HG03045 (cell line): ENCODE measurements around the gene BBC3.
"Not testable (repeated sequence)": the region's sequence is repeated elsewhere in the genome, so short reads cannot be mapped to it uniquely, and the experiment has no call there.

Experiments
- ATAC-seq: cut with Tn5 transposase; IDR thresholded peaks from one replicate; pipeline ENCODE4 v1.9.1; 2021; ENCODE audit warnings: mild to moderate bottlenecking, moderate library complexity; ENCODE audit not compliant: unreplicated experiment

Gene BBC3

DNA sequence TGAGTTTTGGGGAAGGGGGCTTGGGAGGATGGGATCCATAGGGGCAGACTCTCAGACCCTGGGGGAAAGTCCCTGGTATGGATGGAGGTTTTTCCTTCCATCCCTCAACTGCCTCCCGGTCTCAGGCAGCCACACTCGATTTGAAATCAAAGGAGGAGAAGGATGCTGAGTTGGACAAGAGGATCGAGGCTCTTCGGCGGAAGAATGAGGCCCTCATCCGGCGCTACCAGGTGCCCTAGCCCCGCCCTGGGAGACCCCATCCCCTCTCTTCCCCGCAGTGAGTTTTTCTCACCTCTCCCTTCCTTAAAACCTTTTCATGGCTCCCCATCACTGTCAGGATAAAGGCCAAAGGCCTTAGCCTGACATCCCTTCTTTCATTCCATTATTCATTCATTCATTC lies 27.4 kb upstream of the BBC3 start:
- no peak for ATAC-seq

DNA sequence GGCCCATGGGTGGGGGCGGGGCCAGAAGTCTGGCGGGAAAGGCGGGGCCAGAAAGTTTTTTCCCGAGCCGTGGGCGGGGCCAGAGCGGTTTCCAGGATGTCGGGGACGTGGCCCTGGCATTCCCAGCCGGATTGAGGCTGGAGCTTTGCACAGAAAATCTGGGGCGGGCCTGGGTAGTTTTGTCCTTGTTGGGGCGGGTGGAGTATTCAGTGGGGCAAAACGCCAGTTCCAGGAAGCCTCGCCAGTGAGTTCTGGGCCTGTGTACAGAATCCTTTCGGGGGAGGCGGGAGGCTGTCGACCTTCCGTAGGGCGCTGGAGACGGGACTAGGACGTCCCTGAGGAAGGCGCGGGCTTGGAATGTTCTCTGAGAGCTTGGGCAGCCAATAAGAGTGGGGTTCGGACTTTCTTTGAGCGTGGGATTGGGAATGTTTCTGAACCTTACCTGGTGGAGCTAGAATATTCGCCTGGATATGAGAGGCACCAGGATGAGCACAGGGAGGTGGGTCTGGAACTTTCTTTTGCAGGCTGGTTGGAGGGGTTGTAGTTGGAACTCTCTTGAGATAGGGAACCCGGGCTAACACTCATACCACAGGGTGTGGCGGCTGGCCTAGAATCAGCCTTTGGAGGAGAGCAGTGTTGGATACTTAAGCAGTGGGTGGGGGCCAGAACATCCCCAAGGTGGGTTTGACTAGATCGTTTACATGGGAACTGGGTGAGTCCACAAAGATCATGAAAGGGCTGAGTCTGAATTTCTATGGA lies 26.6 kb upstream of the BBC3 start:
- ATAC-seq, result no peak

DNA sequence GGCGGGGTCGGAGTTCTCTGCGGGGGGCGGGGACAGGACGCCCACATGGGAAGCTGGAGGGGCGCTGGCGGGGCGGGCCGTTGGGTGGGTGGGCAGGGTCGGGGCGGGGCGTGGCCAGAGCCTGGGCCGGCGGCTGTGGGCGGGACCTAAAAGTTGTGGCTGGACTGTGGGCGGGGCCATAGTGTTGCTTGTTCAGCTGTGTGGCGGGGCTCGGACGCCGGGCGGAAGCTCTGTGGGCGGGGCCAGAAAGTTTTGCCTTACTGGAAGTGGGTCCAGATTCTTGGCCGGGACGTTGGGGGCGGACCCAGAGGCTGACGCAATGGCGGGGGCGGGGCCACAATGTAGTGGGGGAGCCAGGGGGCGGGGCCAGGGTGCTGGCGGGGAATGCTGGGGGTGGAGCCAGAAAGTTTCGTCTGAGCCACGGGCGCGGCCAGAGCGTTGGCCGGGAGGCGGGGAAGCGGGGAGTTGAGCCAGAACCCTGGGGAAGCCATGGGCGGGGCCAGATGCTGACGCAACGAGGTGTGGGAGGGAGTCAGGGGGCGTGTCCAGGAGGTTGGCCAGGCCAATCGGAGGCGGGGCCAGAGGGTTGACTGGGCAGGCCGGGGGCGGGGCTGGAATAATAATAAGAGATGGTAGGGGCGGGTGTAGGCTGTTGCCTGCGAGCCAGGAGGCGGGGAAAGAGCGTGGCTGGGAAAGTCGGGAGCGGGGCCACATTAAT lies 25.9 kb upstream of the BBC3 start:
- ATAC-seq, result peak; percentile 69

DNA sequence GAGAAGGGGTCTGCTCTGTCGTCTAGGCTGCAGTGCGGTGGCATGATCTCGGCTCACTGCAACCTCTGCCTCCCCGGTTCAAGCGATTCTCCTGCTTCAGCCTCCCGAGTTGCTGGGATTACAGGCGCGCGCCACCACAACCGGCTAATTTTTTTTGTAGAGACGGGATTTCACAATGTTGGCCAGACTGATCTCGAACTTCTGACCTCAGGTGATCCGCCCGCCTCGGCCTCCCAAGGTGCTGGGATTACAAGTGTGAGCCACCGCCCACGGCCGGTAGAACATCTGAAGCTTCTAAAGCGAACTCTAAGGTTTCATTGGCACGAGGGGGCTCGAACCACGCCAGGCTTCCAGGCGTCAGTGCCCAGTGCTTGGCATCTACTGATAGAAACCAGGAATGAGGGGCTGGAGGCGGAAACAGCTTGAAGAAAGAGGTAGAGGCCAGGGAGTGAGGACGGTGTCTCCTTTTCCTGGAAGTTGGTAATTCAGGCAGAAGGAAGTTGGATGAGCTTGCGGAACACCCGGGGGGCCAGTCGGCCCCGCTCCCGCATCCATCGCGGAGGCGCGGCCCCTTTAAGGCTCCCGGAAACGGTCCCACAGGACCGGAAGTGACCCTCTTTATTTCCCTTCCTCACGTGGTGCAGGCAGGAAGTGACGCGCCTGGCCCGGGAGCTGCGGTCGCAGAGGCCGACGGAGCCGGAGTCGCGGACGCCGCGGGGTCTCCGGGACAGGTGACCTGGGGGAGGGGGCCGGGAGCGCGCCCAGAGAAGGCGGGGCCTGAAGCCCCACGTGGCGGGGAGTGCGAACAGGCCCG lies 25.1 kb upstream of the BBC3 start, which contains the start of gene CCDC9:
Gene CCDC9, plus strand, starts transcription at position 647 of the 814 bp plus-strand sequence. CDS start 1,876 bp downstream, outside the sequence.
- peak; percentile 53 for ATAC-seq

DNA sequence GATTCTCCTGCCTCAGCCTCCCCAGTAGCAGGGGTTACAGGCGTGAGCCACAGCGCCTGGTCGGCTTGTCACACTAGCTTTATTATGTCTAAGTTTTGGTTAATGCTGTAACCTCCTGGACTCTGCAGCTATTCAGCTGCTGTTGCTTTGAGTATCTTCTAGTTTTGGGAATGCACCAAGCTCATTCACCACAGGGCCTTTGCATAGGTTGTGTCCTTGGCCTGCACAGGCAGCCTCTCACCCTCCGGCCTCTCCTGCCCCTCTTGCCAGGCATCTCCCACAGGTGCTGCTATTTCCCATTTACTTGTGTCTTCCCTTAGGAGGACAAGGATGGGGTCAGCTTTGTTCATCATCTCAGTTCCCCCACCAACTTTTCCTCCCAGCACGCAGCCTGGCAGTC lies 23.0 kb upstream of the BBC3 start:
- ATAC-seq, result no peak

DNA sequence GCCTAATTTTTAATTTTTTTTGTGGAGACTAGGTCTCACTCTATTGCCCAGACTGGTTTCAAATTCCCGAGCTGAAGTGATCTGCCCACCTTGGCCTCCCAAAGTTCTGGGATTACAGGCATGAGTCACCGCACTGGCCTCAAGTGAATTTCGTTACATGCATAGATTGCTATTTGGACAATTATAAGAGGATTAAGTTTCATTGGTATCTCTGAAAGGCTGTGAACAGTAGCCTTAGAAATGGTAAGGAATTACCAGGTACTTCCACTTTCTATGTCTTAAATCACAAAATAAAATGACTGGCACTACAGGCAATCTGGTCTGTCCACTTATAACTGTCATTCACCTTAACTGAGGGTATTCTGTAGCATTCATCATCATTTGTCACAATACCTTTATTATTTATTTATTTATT lies 22.5 kb upstream of the BBC3 start:
- no peak for ATAC-seq

DNA sequence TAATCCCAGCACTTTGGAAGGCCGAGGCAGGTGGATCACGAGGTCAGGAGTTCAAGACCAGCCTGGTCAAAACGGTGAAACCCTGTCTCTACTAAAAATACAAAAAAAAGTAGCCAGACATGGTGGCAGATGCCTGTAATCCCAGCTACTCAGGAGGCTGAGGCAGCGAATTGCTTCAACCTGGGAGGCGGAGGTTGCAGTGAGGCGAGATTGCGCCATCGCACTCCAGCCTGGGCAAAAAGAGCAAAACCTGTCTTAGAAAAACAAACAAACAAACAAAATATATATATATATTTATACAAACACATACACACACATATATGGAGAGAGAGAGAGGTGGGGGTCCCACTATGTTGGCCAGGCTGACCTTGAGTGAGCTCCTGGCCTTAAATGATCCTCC lies 22.0 kb upstream of the BBC3 start:
- ATAC-seq, result not testable (repeated sequence)

DNA sequence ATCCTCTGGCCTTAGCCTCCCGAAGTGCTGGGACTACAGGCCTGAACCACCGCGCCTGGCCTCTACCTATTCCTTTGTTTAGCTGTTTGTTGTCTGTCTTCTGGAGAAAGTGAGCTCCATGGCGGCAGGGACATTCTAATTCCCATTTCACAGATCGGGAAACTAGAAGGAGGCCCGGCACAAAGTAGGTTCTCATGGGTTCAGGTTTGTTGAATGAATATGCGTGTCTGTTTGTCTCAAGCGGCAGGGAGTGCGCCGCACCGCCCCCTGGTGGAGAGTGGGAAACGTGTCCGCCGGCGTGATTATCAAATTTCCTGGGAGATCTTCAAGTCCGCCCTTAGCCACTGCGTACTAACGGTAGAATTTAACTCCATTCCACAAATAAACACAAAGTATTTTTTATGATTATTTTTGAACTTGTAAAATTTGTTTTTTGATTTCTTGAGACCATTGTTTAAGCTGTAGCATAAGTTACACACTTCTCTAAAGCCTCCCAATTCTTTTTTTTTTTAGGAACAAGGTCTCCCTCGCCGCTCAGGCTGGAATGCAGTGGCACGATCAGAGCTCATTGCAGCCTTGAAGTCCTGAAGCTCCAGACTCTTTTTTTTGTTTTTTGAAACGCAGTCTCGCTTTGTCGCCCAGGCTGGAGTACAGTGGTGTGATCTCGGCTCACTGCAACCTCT lies 16.4 kb upstream of the BBC3 start:
- ATAC-seq, result no peak

DNA sequence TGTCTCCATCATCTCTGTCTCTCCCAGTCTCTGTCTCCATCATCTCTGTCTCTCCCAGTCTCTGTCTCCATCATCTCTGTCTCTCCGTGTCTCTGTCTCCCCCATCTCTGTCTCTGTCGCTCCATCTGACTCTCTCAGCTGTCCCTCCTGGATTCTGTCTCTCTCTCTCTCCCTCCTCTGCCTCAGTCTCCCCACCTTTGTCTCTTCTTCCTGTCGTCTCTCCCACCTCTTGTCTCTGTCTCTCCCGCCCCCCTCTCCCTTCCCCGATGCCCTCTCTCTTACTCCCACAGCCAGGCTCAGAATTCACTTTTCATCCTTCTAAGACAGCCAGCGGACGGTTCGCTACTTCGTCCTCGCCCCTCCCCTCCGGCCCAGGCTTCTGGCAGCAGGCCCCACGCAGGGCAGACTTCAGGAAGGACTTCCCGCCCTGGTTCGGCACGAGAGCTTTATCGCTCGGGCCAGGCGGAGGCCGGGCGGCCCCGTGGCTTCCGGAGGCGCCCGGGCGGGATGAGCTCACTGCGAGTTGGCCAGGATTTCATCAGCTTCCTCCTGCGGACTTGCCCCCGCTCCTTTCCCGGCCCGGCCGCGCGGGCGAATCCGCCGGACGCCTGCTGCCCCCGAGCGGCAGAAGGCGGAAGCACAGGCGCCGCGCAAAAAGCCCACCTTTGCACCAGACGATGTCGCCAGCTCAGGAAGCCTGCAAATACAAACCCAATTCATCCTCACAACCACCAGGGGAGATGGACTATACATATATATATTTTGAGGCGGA lies 13.0 kb upstream of the BBC3 start:
- ATAC-seq, result peak; percentile 45

DNA sequence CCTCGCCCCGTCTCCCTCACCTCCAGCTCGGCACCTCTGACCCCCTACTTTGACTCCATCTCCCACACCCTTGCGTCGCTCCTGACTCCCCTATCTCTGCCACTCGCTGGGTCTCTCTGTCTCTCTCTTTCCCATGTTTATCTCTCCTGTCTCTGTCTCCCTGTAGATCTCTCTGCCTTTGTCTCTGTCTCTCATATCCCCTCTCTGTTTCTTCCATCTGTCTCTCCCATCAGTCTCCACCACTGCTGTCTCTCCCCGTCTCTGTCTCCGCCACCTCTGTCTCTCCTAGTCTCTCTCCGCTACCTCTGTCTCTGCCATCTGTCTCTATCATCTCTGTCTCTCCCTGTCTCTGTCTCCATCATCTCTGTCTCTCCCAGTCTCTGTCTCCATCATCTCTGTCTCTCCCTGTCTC lies 12.4 kb upstream of the BBC3 start:
- no peak for ATAC-seq

DNA sequence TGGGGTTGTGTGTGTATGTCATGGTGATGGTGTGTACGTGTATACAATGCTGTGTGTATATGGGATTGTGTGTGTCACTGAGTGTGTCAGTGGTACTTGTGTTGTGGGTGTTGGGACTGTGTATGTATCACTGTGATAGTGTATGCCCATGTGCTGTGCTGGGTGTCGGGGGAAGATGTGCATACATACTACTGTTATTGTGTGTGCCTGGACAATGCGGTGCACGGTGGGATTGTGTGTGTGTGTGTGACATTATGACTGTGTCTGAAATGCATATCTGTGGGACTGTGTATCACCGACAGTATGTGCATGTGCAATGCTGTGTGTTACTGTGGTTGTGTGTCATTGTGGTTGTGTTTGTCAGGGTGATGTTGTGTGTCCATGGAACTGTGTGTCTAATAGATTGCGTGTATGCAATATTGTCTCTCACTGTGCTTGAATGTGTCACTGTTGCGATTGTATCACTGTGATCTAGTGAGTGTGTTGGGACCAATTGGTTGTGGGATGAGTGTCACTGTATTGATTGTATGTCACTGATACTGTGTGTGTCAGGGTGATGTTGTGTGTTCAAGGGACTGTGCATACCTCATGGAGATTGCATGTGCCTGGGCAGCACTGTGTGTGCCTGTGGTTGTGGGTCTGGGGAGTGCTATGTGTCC lies 11.0 kb upstream of the BBC3 start:
- ATAC-seq, result no peak

DNA sequence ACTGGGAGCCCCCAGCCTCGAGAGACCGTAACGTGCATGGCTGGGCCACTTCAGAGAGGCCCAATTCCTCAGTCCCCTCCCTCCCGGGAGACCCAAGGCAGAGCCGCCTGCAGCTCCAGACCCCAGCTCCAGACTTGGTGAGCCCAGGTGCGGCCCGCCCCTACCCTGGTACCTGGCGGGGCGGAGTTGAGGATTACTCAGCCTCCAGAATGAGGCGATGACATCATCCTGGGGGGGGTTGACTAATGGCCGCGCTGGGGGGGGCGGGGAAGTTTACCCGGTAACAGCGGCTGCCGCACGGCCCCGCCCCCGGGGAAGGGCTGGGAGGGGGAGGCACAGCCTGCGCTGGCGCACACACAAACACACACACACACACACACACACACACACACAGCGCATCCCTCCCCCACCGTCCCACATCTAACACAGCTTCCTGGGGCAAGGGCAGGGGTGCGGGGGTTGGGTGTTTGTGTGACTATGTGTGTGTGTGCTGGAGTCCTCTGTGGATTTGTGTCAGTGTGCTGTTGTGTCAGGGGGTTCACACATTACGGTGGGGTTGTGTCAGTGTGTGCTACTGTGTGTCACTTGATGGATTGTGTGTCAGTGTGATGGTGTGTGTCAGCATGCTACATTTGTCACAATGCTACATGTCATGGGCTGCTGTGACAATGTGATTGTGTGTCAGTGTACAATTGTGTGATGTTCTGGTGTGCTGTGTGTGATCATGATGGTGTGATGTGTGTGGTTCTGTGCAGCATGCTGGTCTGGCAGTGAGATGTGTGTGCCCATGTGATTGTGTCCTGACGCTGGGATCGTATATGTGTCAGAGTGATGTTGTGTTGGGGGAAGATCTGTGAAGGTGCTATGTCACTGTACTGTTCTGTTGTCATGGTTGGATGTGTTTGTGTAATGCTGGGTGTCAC lies 10.3 kb upstream of the BBC3 start:
- no peak for ATAC-seq

DNA sequence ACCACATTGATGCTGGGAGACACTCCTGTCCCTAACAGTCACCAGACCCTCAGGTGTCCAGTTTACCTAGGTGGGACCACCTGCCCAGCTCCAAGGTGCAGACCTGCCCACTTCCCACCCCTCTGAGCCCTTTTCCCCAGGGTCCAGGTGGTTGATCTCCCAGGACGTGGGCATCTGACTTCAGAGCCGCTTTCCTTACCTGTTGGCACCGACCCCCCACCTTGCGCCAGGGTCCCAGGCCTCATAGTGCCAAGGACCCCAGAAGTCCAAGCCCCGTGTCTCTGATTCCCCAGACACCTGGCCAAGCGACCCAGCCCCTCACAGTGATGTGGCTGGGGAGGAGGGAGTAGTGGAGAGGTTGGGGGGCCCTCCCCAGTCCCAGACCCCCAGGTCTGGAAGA lies 9.6 kb upstream of the BBC3 start:
- ATAC-seq, result no peak

DNA sequence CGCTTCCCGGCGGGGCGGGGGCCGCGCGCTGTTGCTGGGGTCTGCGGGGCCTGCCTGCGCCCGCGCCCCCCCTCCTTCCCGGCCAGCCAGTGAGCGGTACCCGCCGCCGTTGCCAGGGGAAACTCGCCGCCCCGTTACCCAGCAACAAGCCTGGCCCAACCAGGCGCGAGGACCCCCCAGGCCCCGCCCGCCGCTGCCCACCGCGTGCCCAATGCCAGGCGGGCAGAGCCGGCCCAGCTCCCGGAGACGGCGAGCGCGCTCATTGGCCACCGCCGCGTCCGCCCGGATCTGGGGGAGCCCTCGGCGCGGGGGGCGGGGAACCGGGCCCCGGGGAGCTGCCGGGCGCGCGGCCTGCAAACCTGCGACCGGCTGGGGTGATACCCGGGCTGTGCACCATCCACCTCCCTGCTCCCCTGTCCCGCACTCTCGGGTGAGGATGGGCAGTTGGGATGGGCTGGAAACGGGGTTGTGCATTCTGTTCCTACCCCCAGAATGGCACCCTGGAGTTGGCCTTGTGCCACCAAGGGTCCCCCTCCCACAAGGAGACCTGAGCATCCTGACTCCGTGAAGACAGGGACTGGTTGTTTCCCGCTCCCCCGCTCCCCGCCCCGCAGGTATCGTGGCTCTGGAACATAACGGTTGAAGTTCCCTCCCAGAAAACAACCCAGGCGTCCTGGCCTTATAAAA lies 8.8 kb upstream of the BBC3 start:
- no peak for ATAC-seq

DNA sequence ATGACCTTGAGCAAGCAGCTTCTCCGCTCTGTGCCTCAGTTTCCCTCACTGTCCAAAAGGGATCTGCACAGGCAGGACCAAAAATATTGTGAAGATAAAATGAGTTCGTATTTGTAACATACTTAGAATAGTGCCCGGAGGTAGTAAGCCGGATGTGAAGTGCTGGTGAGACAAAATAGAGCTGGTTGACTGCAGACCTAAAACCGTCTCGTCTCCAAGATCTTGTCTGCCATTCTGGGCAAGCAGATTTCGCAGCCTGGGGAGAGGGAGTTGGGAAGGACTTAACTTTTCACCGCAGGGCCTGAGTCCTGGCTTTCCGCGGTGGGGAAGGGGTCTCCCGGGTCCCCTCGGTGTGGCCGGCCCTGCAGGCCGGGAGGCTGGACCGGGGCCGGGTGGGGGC lies 8.2 kb upstream of the BBC3 start:
- no peak for ATAC-seq

DNA sequence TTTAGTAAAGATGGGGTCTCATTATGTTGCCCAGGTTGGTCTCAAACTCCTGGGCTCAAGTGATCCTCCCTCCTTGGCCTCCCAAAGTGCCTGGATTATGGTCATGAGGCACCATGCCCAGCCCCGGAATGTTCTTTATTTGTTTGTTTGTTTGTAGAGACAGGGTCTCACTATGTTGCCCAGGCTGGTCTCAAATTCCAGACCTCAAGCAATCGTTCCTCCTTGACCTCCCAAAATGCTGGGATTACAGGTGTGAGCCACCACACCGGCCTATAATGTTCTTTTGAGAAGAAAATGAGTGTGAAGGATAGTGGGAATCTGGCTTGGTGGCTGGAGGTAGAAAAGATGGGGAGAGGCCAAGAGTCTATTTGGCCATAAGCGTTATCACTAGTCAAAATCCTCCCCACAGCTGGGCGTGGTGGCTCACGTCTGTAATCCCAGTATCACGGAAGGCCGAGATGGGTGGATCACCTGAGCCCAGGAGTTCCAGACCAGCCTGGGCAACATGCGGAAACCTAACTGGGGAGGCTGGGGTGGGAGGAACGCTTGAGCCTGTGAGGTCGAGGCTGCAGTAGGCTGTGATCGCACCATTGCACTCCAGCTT lies 5.2 kb upstream of the BBC3 start:
- ATAC-seq, result no peak

DNA sequence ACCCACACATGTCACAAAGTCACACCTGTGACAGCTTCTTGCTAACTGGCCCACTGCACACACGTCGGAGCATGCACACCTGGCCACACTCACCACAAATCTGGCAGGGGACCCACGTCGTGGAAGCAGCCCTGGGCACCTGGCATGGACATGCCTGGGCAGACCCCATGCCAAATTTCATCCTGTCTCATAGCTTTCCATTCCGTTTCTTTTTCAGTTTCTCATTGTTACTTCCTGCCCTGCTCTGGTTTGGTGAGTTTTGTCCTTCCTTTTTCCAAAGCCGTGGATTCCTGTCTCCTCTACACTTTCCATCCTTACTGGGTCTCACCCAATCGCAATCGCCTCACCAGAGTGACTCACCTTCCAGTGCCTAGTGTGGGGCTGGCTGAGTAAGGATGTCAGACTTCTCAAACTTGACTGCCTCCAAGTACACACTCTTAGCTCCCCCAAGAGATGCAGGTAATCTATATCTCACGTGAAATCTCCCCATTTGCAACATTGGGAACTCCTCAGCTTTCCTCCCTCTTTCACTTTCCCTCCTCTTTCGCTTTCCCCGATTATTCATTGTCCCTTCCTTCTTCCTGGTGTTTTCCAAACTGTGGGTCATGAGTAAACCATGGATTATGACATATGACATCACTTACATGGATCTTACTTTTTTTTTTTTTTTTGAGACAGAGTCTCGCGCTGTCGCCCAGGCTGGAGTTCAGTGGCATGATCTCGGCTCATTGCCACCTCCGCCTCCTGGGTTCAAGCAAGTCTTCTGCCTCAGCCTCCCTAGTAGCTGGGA lies 1.6 kb upstream of the BBC3 start:
- no peak for ATAC-seq
